ENCODE data around the gene PRB3. TPM values are rescaled to one million over a fixed set of nuclear protein-coding genes. Genes with fewer than 3 reads are reported as not detected.

The PRB3 gene
- polyA plus RNA-seq, 1 donor (not counting 4 experiments of a cell fraction or from before 2014, with no cell fraction given) = not detected

DNA sequence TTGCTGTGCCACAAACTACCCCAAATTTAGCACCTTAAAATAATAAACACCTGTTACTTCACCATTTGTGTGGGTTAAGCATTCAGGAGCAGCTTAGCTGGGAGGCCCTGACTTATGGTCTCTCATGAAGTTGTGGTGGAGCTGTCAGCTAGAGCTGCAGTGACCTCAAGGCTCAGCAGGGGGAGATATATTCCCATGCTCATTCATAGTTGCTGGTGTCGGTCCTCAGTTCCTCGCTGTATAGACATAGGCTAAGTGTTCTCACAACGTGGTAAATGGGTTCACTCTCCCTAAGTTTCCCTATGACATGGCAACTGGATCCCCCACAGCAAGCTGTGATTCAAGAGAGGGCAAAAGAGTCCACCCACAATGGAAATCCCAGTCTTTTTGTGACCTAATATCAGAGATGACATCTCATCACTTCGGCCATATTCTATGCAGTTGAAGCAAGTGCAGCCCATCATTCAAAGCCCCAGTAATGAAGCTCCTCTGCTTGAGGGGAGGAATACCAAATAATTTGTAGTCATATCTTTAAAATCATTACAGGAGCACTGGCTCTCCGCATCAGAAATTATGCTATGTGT, 41.1 kb downstream of the PRB3 start:
- dilution Hi-C loops (cut with MboI; ENCODE audit: extremely low pct_ligation_motif_present, low sequenced_read_pairs) = loop anchor here (25.0 kb wide), 1 partner anchor 259 kb away; no protein-coding TSS in a partner anchor
- FAIRE-seq (peak; percentile 29), DNase-seq (ENCODE audit: low read depth, low spot score) (no peak)
- H3K9me3 ChIP-seq (ENCODE audit: control insufficient read depth, low read depth, low read length) = no peaks in the 10 kb centered on the region
- no peaks in the 10 kb centered on the region for H4K20me1 ChIP-seq (ENCODE audit: control insufficient read depth, extremely low read depth, insufficient read depth, low read length)
- H3K4me3 ChIP-seq (ENCODE audit: control insufficient read depth in 2 of 3, extremely low read depth in 1 of 3, insufficient read depth in 2 of 3, low read depth in 1 of 3, low read length in 3 of 3) = no peak overlapping the region
- no peaks in the 10 kb centered on the region for H3K36me3 ChIP-seq (ENCODE audit: control insufficient read depth in 2 of 2, extremely low read depth in 1 of 2, insufficient read depth in 2 of 2, low read length in 2 of 2)
- no peaks in the 10 kb centered on the region for H3K9me1 ChIP-seq (ENCODE audit: control insufficient read depth, extremely low read depth, insufficient read depth, low read length)
- no peak overlapping the region for H2AFZ ChIP-seq (ENCODE audit: control insufficient read depth, low read length)
- TF ChIP-seq, protein P1, sequence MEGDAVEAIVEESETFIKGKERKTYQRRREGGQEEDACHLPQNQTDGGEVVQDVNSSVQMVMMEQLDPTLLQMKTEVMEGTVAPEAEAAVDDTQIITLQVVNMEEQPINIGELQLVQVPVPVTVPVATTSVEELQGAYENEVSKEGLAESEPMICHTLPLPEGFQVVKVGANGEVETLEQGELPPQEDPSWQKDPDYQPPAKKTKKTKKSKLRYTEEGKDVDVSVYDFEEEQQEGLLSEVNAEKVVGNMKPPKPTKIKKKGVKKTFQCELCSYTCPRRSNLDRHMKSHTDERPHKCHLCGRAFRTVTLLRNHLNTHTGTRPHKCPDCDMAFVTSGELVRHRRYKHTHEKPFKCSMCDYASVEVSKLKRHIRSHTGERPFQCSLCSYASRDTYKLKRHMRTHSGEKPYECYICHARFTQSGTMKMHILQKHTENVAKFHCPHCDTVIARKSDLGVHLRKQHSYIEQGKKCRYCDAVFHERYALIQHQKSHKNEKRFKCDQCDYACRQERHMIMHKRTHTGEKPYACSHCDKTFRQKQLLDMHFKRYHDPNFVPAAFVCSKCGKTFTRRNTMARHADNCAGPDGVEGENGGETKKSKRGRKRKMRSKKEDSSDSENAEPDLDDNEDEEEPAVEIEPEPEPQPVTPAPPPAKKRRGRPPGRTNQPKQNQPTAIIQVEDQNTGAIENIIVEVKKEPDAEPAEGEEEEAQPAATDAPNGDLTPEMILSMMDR (optimal IDR thresholded peaks at IDR 0.05 in 1 of 3, IDR thresholded peaks at IDR 0.05 in 1 of 3, conservative IDR thresholded peaks at IDR 0.05 in 1 of 3; ENCODE audit: extremely low read depth in 1 of 3, insufficient read depth in 2 of 3, low read length in 3 of 3) = peak; percentile 82 to 95 (median 89)
- no peak for TF ChIP-seq EZH2 (IDR thresholded peaks at IDR 0.05; ENCODE audit: low read length)
- H3K4me2 ChIP-seq (ENCODE audit: control insufficient read depth, extremely low read depth, insufficient read depth, low read depth, low read length) = no peak overlapping the region
- no peaks in the 10 kb centered on the region for H3K4me1 ChIP-seq (ENCODE audit: control insufficient read depth, extremely low read depth, insufficient read depth, low read length)
- no peak overlapping the region for H3K9ac ChIP-seq (ENCODE audit: control insufficient read depth, extremely low read depth, insufficient read depth, low read length)
- H3K27me3 ChIP-seq (ENCODE audit: control insufficient read depth, extremely low read depth, insufficient read depth, low read length) = no peaks in the 10 kb centered on the region
- no peaks in the 10 kb centered on the region for H3K79me2 ChIP-seq (ENCODE audit: control insufficient read depth, insufficient read depth, low read length)
- H3K27ac ChIP-seq (ENCODE audit: control insufficient read depth, insufficient read depth, low read length) = no peak overlapping the region

DNA sequence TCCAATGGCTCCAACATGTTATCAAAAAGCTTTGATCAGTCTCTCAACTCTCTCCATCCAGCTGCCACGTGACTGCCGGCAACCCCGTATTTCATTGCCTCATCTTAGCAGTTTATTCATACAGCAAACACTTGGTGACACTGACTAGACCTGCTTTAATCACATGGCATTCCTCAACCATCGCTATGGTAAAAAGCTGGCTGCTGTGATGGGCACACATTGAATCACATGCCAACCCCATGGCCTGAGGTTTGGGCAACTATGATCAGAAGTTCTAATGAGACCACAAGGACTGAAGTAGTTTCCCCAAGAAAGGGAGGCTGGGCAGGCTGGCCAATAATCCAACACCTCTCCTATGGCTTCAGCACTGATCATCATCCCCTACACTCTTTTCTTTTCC, 42.1 kb downstream of the PRB3 start:
- Histone ChIP-seq H3K79me2 (ENCODE audit: control insufficient read depth, insufficient read depth, low read length) (no peaks in the 10 kb centered on the region), H3K9ac (ENCODE audit: control insufficient read depth, extremely low read depth, insufficient read depth, low read length) (no peak overlapping the region), H3K9me1 (ENCODE audit: control insufficient read depth, extremely low read depth, insufficient read depth, low read length) (no peaks in the 10 kb centered on the region), H3K27ac (ENCODE audit: control insufficient read depth, insufficient read depth, low read length) (no peak overlapping the region), H3K36me3 (ENCODE audit: control insufficient read depth in 2 of 2, extremely low read depth in 1 of 2, insufficient read depth in 2 of 2, low read length in 2 of 2) (no peaks in the 10 kb centered on the region), H3K4me3 (ENCODE audit: control insufficient read depth in 2 of 3, extremely low read depth in 1 of 3, insufficient read depth in 2 of 3, low read depth in 1 of 3, low read length in 3 of 3) (no peak overlapping the region), H3K27me3 (ENCODE audit: control insufficient read depth, extremely low read depth, insufficient read depth, low read length) (no peaks in the 10 kb centered on the region), H3K9me3 (ENCODE audit: control insufficient read depth, low read depth, low read length) (no peaks in the 10 kb centered on the region), H2AFZ (ENCODE audit: control insufficient read depth, low read length) (no peak overlapping the region), H3K4me2 (ENCODE audit: control insufficient read depth, extremely low read depth, insufficient read depth, low read depth, low read length) (no peak overlapping the region), H3K4me1 (ENCODE audit: control insufficient read depth, extremely low read depth, insufficient read depth, low read length) (no peaks in the 10 kb centered on the region), H4K20me1 (ENCODE audit: control insufficient read depth, extremely low read depth, insufficient read depth, low read length) (no peaks in the 10 kb centered on the region)
- FAIRE-seq (no peak), DNase-seq (ENCODE audit: low read depth, low spot score) (no peak)
- no peak for TF ChIP-seq EZH2 (IDR thresholded peaks at IDR 0.05; ENCODE audit: low read length)
- TF ChIP-seq, protein P1 (optimal IDR thresholded peaks at IDR 0.05 in 1 of 3, IDR thresholded peaks at IDR 0.05 in 1 of 3, conservative IDR thresholded peaks at IDR 0.05 in 1 of 3; ENCODE audit: extremely low read depth in 1 of 3, insufficient read depth in 2 of 3, low read length in 3 of 3) = no peak
- dilution Hi-C loops (cut with MboI; ENCODE audit: extremely low pct_ligation_motif_present, low sequenced_read_pairs) = loop anchor here (25.0 kb wide), 1 partner anchor 260 kb away; no protein-coding TSS in a partner anchor

Other genes starting within 250 kb of the PRB3 start
- 0.17 to 0.31 TPM in 2 of 3 replicates, not detected in the other for gene TAS2R19, start 247.1 kb downstream of the PRB3 start, polyA plus RNA-seq
- gene TAS2R31, start 238.3 kb downstream of the PRB3 start, polyA plus RNA-seq = 0.08 to 0.28 TPM in 2 of 3 replicates, not detected in the other
- gene TAS2R46, start 207.4 kb downstream of the PRB3 start, polyA plus RNA-seq = 0.10 to 0.13 TPM in 2 of 3 replicates, not detected in the other
- 0.34 TPM in 1 of 3 replicates, not detected in the others for gene TAS2R43, start 177.4 kb downstream of the PRB3 start, polyA plus RNA-seq
- 0.03 to 0.18 TPM in 2 of 3 replicates, not detected in the other for gene TAS2R30, start 135.1 kb downstream of the PRB3 start, polyA plus RNA-seq
- 2.5 to 3.9 TPM (median 2.6 TPM) in 3 replicates for gene SMIM10L1, start 98.5 kb downstream of the PRB3 start, polyA plus RNA-seq
- gene TAS2R42, start 82.8 kb downstream of the PRB3 start, polyA plus RNA-seq = not detected in 3 replicates
- gene PRB4, start 40.7 kb upstream of the PRB3 start, polyA plus RNA-seq = not detected in 3 replicates
- 0.18 TPM in 1 of 3 replicates, not detected in the others for gene PRB2, start 125.9 kb upstream of the PRB3 start, polyA plus RNA-seq